COR-L47 (cell line): ENCODE measurements around the gene CDK4.
A peak's percentile ranks its signal among the peaks of the same experiment; 100 is the strongest.
"Not testable (repeated sequence)": the region's sequence is repeated elsewhere in the genome, so short reads cannot be mapped to it uniquely, and the experiment has no call there.

ENCODE experiments used
- DNase-seq: peaks from one replicate; lab custom pipeline; 2025; lab: John Stamatoyannopoulos, UW

Gene CDK4

DNA sequence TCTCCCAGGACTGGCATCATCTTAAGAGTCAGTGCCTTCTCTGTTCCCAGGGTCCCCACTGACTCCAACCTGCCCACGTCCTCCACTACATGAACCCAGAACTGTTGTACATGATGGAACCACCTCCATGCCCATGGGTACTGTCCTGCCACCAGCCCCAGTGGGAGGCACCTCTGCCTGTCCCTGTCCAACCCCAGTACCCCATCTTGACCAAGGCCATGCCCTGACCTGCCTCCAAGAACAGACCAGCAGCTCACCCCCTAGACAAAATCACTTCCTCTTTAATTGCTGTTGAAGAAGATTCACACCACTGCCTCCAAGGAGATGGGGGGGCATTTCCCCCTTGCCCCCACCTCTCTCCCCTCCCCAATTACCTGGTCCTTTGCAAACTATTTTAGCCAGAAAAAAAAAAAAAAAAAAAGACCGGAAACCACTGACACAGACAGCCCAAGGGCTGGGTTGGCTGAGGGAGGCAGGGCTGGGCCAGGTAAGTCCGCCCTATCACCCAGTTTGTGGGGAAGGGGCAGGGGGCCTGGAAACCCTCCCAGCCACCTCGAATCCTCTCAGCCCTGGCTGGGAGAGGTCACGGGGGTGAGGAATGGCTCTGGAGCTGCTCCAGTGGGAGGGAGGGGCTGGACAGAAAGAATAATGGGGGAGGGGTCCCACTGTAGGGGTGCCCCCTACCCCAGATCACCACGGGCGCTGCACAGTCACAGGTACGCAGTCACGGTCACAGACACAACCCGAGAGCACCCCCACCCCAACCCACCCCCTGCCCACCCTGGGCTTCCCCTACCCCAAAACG lies 27.0 kb downstream of the CDK4 start:
- no peak for DNase-seq

GRCh38 chr12:57724003-57724935 lies 27.8 kb downstream of the CDK4 start:
- DNase-seq = no peak

DNA sequence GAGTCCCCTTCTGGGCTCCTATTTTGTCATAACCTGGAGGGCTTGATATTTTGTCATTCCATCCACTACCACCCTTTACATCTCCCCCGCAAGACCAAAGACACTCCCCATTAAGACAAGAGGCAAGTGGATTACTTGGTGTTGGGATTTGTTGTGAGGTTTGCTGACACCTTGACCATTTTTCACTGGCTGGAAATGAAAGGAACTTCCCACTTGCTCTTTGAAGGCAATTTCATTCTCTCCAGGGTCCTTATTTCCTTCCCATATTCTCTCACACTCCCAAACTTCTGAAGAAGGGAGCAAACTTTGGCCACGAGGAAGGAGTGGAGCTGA lies 28.5 kb downstream of the CDK4 start:
- no peak for DNase-seq

DNA sequence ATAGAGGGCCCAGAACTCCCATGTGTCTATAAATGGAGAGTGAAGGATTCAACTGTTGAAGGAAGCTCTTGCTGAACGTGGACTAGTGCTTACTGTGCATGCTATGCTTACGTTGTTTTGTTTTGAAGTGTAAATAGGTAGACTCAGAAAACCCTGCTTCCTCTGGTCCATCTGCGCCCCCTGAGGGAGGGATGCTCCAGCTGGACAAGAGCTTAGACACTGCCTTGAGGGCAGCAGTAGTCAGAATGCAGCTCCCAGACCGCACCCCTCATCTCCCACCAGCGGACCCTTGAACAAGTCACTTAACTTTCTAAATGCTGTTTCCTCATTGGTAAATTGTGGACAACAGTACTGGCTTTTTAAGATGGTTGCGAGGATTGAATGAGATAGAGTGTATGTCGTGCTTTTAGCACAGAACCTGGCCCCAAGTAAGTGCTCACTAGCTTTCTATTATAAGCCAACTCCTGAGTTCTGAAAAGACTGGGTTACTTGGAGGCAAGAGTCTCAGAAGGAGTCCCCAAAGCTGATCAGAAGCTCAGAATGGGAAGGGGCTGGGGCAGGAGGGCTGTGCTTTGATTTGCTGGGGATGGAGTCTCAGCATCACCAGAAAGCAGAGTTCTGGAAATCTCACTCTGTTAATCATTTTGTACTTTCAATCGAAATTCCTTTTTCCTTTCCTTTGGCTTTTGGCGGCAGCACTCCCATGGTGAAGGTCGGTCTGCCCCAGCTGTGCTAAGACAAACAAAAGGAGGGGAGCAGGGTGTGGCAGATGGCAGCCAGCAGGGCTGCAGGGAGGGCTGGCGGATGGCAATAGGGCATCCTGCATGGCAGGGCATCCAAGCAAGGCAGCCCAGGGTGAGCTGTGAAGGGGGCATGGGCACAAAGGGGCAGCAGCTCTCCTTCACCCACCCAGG lies 29.1 kb downstream of the CDK4 start:
- DNase-seq = peak; percentile 6

DNA sequence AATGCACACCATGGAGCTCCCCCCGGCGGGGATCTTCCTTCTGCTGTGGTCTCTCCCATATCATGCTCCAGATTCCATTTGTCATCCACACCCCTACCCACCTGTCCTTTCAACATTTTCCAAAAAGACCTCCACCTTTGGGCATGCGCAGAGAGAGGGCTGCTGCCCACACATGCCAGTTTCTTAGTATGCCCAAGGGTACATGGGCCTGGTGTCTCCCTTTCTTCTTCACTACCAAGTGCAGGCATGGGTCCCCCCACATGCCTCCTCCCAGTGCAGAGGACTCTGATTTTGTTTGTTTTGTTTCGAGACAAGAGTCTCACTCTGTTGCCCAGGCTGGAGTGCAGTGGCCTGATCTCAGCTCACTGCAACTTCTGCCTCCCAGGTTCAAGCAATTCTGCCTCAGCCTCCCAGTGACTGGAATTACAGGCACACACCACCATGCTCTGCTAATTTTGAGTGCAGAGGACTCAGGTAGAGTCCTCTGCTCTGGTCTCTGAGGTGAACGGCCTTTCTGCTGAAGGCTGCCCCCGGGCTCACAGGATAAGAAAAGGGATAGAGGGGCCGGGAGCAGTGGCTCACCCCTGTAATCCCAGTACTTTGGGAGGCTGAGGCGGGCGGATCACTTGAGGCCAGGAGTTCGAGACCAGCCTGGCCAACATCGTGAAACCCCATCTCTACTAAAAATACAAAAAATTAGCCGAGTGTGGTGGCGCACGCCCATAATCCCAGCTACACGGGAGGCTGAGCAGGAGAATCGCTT lies 30.1 kb downstream of the CDK4 start:
- not testable (repeated sequence) for DNase-seq

- no peak for DNase-seq
Measured at GRCh38 chr12:57720606-57721595, 31.2 kb downstream of the CDK4 start.

GRCh38 chr12:57719777-57720605 lies 32.1 kb downstream of the CDK4 start:
- DNase-seq = no peak

GRCh38 chr12:57718641-57719528 lies 33.2 kb downstream of the CDK4 start:
- no peak for DNase-seq

DNA sequence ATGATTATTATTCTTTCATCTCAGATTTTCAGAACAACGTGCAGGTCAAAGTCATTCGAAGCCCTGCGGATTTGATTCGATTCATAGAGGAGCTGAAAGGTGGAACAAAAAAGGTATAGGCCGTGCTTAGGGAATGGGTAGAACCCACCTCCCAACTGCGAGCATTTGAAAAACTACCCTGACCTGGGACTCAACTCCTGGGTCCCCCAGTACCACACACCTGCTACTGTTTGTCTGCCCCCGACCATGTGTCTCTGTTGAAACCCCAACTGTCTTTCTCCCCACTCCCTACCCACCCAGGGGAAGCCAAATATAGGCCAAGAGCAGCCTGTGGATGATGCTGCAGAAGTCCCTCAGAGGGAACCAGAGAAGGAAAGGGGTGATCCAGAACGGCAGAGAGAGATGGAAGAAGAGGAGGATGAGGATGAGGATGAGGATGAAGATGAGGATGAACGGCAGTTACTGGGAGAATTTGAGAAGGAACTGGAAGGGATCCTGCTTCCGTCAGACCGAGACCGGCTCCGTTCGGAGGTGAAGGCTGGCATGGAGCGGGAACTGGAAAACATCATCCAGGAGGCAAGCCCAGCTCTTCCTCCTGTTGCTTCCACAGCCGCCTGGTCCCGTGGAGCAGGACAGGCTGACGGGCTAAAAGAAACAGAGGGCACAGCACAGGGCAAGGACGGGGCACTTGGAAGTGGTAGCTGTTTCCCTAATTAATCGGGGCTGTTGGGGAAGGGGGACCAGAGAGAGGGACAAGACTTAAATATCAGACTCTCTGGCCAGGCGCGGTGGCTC lies 34.1 kb downstream of the CDK4 start:
- DNase-seq = no peak

GRCh38 chr12:57717131-57717530 lies 35.0 kb downstream of the CDK4 start:
- no peak for DNase-seq

- no peak for DNase-seq
Measured at GRCh38 chr12:57716305-57716704, 35.8 kb downstream of the CDK4 start.

GRCh38 chr12:57715786-57716185 lies 36.3 kb downstream of the CDK4 start:
- DNase-seq = no peak

DNA sequence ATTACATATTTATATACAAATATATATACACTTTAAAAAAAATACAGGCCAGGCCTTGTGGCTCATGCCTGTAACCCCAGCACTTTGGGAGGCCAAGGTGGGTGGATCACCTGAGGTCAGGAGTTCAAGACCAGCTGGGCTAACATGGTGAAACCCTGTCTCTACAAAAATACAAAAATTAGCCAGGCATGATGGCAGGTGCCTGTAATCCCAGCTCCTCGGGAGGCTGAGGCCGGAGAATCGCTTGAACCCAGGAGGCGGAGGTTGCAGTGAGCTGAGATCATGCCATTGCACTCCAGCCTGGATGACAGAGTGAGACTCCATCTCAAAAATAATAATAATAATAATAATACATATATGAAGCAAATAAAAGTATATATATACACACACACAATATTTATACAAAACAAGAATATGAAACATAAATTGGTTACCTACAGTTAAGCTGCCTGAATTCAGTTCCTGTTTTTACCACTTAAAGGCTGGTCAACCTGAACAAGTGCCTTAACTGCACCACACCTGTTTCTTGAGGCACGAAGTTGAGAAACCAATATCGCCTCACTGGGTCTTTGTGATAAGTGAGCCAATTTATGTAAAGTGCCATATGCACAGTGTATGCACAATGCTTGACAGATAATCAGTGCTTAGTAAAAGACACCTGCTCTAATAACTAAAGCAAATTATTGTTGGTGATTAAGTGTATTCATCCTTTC lies 36.9 kb downstream of the CDK4 start:
- DNase-seq = not testable (repeated sequence)

- no peak for DNase-seq
Measured at GRCh38 chr12:57713209-57713608, 38.9 kb downstream of the CDK4 start.

GRCh38 chr12:57712701-57713100 lies 39.4 kb downstream of the CDK4 start:
- no peak for DNase-seq

DNA sequence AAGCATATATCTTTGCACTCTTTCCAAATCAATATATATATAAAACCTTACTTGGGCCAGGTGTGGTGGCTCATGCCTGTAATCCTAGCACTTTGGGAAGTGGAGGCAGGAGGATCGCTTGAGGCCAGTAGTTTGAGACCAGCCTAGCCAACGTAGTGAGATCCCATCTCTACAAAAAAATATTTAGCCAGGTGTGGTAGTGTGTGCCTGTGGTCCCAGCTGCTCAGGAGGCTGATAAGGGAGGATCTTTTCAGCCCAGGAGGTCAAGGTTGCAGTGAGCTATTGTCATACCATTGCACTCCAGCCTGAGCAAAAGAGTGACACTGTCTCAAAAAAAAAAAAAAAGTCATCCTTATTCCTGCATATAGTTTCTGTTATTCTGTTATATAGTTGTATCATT lies 43.8 kb downstream of the CDK4 start:
- no peak for DNase-seq

- no peak for DNase-seq
Measured at GRCh38 chr12:57707250-57707649, 44.9 kb downstream of the CDK4 start.
